GM23248 (cell line): ENCODE results near the gene ADRM1. TPM values are rescaled to one million over a fixed set of nuclear protein-coding genes. Genes with fewer than 3 reads are reported as not detected.

ENCODE experiments used
- DNase-seq: peaks from one replicate; pipeline ENCODE4 v3.0.0-alpha.2; 2015
- H2AFZ ChIP-seq: fragments of 200-600 bp; sonication (generic); 2 replicates; pipeline ENCODE4 v1.6.1; 2016; ENCODE audit warnings: antibody characterized with exemption
- H3F3A ChIP-seq: fragments of 200-600 bp; sonication (generic); 2 replicates; pipeline ENCODE4 v1.6.1; 2016; ENCODE audit warnings: mild to moderate bottlenecking, antibody characterized with exemption, mixed run types; ENCODE audit not compliant: insufficient read depth
- H3K27ac ChIP-seq: fragments of 200-600 bp; sonication (generic); 2 replicates; pipeline ENCODE4 v1.5.1; 2016; ENCODE audit warnings: mild to moderate bottlenecking
- H3K27me3 ChIP-seq: fragments of 200-600 bp; sonication (generic); replicated peaks from 2 replicates; pipeline ENCODE4 v1.6.1; 2016; ENCODE audit warnings: mild to moderate bottlenecking; ENCODE audit not compliant: insufficient read depth
- H3K36me3 ChIP-seq: fragments of 200-600 bp; sonication (generic); 2 replicates; pipeline ENCODE4 v1.6.1; 2016; ENCODE audit warnings: low read depth, mild to moderate bottlenecking
- H3K4me1 ChIP-seq: fragments of 200-600 bp; sonication (generic); 2 replicates; pipeline ENCODE4 v1.6.1; 2016; ENCODE audit warnings: mild to moderate bottlenecking; ENCODE audit not compliant: insufficient read depth
- H3K4me2 ChIP-seq: fragments of 200-600 bp; sonication (generic); one replicate; pipeline ENCODE4 v1.6.1; 2016; ENCODE audit warnings: mild to moderate bottlenecking; ENCODE audit not compliant: unreplicated experiment
- H3K4me3 ChIP-seq: fragments of 200-600 bp; sonication (generic); 2 replicates; pipeline ENCODE4 v1.5.1; 2016; ENCODE audit warnings: mild to moderate bottlenecking
- H3K79me2 ChIP-seq: fragments of 200-600 bp; sonication (generic); 2 replicates; pipeline ENCODE4 v1.6.1; 2016; ENCODE audit warnings: mild to moderate bottlenecking; ENCODE audit not compliant: insufficient read depth
- H3K9ac ChIP-seq: fragments of 200-600 bp; sonication (generic); 2 replicates; pipeline ENCODE4 v1.6.1; 2016; ENCODE audit warnings: mild to moderate bottlenecking
- H3K9me2 ChIP-seq: fragments of 200-600 bp; sonication (generic); 2 replicates; pipeline ENCODE4 v1.6.1; 2016; ENCODE audit warnings: mixed run types, mild to moderate bottlenecking, moderate library complexity; ENCODE audit not compliant: insufficient read depth
- H3K9me3 ChIP-seq: fragments of 200-600 bp; sonication (generic); one replicate; pipeline ENCODE4 v1.6.1; 2017; ENCODE audit warnings: low read depth
- H4K20me1 ChIP-seq: fragments of 200-600 bp; sonication (generic); 2 replicates; pipeline ENCODE4 v1.6.0; 2016; ENCODE audit not compliant: insufficient read depth
- EZH2 ChIP-seq: fragments of 200-600 bp; sonication (generic); IDR thresholded peaks from 2 replicates; pipeline ENCODE4 v1.6.1; 2018; ENCODE audit warnings: antibody characterized with exemption, mild to moderate bottlenecking; ENCODE audit not compliant: insufficient read depth, poor library complexity, severe bottlenecking
- EZH2phosphoT487 ChIP-seq: fragments of 200-600 bp; sonication (generic); IDR thresholded peaks from 2 replicates; pipeline ENCODE4 v1.6.1; 2018; ENCODE audit warnings: antibody characterized with exemption, moderate library complexity, mild to moderate bottlenecking, low read depth; ENCODE audit not compliant: insufficient read depth
- WGBS, 2 experiments: methylation state at CpG; one replicate each; pipeline ENCODE4 v1.1.6; 2015 to 2017; ENCODE audit warnings: low lambda C conversion rate in 2 of 2, low coverage in 1 of 2; ENCODE audit errors: missing lambda C conversion rate in 2 of 2; 5-methylcytosine and 5-hydroxymethylcytosine counted together
- in situ Hi-C: fragments of 300-500 bp; cut with MboI; formaldehyde crosslinking; loops from 2 replicates; pipeline ENCODE4 v1.15.0; 2020
- polyA plus RNA-seq: library from polyadenylated mRNA; unstranded; fragments of >200 nt; fragmentation: Nextera tagmentation; extraction: Ambion mirVana; gene quantifications from 2 replicates; pipeline ENCODE4 v1.2.1, GENCODE V29; 2016
- total RNA-seq: library from RNA; depleted of rRNA; stranded (reverse); fragments of >200 nt; shearing (Covaris generic); gene quantifications from 2 replicates; pipeline ENCODE4 v1.2.3, GENCODE V29; 2014

Gene ADRM1
- total and polyA plus RNA-seq, 2 experiments from 2014 or later, result 138 to 162 TPM

GRCh38 chr20:62277253-62277652 lies 25.5 kb upstream of the ADRM1 start:
- Histone ChIP-seq H3K9ac (no peak overlapping the region), H3K79me2 (no peaks in the 10 kb centered on the region), H3K27ac (no peak overlapping the region), H3K36me3 (peaks cover 12% of the 10 kb centered on the region; the same call in 1 of the 2 replicates), H2AFZ (no peak overlapping the region), H3K9me2 (no peaks in the 10 kb centered on the region), H4K20me1 (no peaks in the 10 kb centered on the region), H3F3A (no peaks in the 10 kb centered on the region), H3K4me1 (no peaks in the 10 kb centered on the region), H3K4me3 (no peak overlapping the region), H3K27me3 (no peaks in the 10 kb centered on the region), H3K9me3 (no peaks in the 10 kb centered on the region), H3K4me2 (no peak overlapping the region)
- in situ Hi-C loops, result no loop called here
- 68 to 71% methylated on average over 12 to 13 of the region's 13 CpGs for WGBS, 2 experiments
- DNase-seq, result no peak
- no peak for TF ChIP-seq EZH2phosphoT487
- TF ChIP-seq EZH2, result no peak

- Histone ChIP-seq H3K79me2 (no peaks in the 10 kb centered on the region), H3K36me3 (peaks cover 14% of the 10 kb centered on the region; the same call in 1 of the 2 replicates), H3K27ac (no peak overlapping the region), H3K4me3 (no peak overlapping the region), H4K20me1 (no peaks in the 10 kb centered on the region), H3K4me1 (no peaks in the 10 kb centered on the region), H2AFZ (no peak overlapping the region), H3K27me3 (no peaks in the 10 kb centered on the region), H3K9me2 (no peaks in the 10 kb centered on the region), H3K9me3 (no peaks in the 10 kb centered on the region), H3K4me2 (no peak overlapping the region), H3F3A (no peaks in the 10 kb centered on the region), H3K9ac (no peak overlapping the region)
- in situ Hi-C loops, result no loop called here
- no peak for DNase-seq
- TF ChIP-seq EZH2 (no peak), EZH2phosphoT487 (no peak)
- WGBS, 2 experiments, result 81 to 90% methylated on average over 4 of the region's 4 CpGs
Observed at GRCh38 chr20:62280303-62280702, 22.5 kb upstream of the ADRM1 start.

- no peak overlapping the region for H3K4me2 ChIP-seq
- H2AFZ ChIP-seq, result no peak overlapping the region
- no peaks in the 10 kb centered on the region for H3K27me3 ChIP-seq
- no peaks in the 10 kb centered on the region for H4K20me1 ChIP-seq
- no peaks in the 10 kb centered on the region for H3K9me3 ChIP-seq
- H3K4me3 ChIP-seq, result no peak overlapping the region
- in situ Hi-C loops, result no loop called here
- 90 to 91% methylated on average over 30 to 31 of the region's 31 CpGs for WGBS, 2 experiments
- peaks cover 14% of the 10 kb centered on the region; the same call in 1 of the 2 replicates for H3K36me3 ChIP-seq
- H3K9ac ChIP-seq, result no peak overlapping the region
- no peaks in the 10 kb centered on the region for H3K9me2 ChIP-seq
- H3F3A ChIP-seq, result no peaks in the 10 kb centered on the region
- no peak for DNase-seq
- H3K79me2 ChIP-seq, result no peaks in the 10 kb centered on the region
- TF ChIP-seq EZH2phosphoT487 (no peak), EZH2 (no peak)
- H3K27ac ChIP-seq, result no peak overlapping the region
- no peaks in the 10 kb centered on the region for H3K4me1 ChIP-seq
Observed at GRCh38 chr20:62281161-62281933, 21.4 kb upstream of the ADRM1 start.

- no peaks in the 10 kb centered on the region for H3K79me2 ChIP-seq
- H3K9me2 ChIP-seq, result no peaks in the 10 kb centered on the region
- no peak overlapping the region for H3K4me2 ChIP-seq
- H3K36me3 ChIP-seq, result peaks cover 14% of the 10 kb centered on the region; the same call in 1 of the 2 replicates
- WGBS, 2 experiments, result 92 to 93% methylated on average over 7 of the region's 7 CpGs
- in situ Hi-C loops, result no loop called here
- no peak overlapping the region for H3K4me3 ChIP-seq
- no peaks in the 10 kb centered on the region for H4K20me1 ChIP-seq
- H3K4me1 ChIP-seq, result no peaks in the 10 kb centered on the region
- H3K9me3 ChIP-seq, result no peaks in the 10 kb centered on the region
- no peak for TF ChIP-seq EZH2phosphoT487
- H2AFZ ChIP-seq, result no peak overlapping the region
- H3K9ac ChIP-seq, result no peak overlapping the region
- H3K27me3 ChIP-seq, result no peaks in the 10 kb centered on the region
- H3F3A ChIP-seq, result no peaks in the 10 kb centered on the region
- no peak for DNase-seq
- no peak overlapping the region for H3K27ac ChIP-seq
Observed at GRCh38 chr20:62282103-62282502, 20.7 kb upstream of the ADRM1 start.
